Omental fat pad (tissue), 4 donors: ENCODE measurements around the gene SLC52A3. TPM values are rescaled to one million over a fixed set of nuclear protein-coding genes. Genes with fewer than 3 reads are reported as not detected.

Source experiments
- ATAC-seq: fragments of 150-250 bp; one replicate; pipeline ENCODE4 v1.9.1; 2016; ENCODE audit warnings: mild to moderate bottlenecking, moderate library complexity; ENCODE audit not compliant: low FRiP score
- DNase-seq: peaks from one replicate; pipeline ENCODE4 v3.0.0-alpha.2; 2019; ENCODE audit warnings: low spot score
- total RNA-seq, 4 donors: library from RNA; depleted of rRNA; stranded (reverse); fragments of >200 nt; gene quantifications; one replicate each; pipeline ENCODE4 v1.1.0, GENCODE V29; 2016
- TF ChIP-seq, protein P1 (sequence below), 3 donors: fragments of 450-650 bp; IDR thresholded peaks; one replicate each; pipeline ENCODE4 v1.5.1; 2016 to 2017; ENCODE audit warnings: antibody characterized with exemption in 3 of 3, mild to moderate bottlenecking in 3 of 3, moderate library complexity in 2 of 3

SLC52A3 gene
- total RNA-seq, 4 donors from 2014 or later = 0.84 to 3.3 (median 1.8) TPM

DNA sequence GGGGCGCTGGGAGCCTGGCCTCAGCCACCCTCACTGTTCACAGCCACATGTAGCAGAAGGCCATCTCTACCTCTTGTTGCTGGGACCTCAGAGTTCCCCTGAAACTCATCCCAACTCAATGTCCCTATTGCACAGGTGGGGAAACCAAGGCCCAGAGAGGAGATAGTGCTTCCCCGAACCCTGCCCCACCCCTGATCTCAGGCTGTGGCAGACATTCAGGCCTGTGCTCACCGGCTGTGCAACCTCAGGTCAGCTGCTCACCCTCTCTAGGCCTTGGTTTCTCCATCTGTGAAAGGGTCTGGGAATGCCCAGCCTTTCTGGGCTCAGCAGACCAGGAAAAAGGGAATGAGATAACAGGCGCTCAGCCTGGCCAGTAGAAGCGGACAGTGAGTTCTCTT lies 6.4 kb upstream of the SLC52A3 start:
- DNase-seq = no peak
- no peak for ATAC-seq
- TF ChIP-seq, protein P1, sequence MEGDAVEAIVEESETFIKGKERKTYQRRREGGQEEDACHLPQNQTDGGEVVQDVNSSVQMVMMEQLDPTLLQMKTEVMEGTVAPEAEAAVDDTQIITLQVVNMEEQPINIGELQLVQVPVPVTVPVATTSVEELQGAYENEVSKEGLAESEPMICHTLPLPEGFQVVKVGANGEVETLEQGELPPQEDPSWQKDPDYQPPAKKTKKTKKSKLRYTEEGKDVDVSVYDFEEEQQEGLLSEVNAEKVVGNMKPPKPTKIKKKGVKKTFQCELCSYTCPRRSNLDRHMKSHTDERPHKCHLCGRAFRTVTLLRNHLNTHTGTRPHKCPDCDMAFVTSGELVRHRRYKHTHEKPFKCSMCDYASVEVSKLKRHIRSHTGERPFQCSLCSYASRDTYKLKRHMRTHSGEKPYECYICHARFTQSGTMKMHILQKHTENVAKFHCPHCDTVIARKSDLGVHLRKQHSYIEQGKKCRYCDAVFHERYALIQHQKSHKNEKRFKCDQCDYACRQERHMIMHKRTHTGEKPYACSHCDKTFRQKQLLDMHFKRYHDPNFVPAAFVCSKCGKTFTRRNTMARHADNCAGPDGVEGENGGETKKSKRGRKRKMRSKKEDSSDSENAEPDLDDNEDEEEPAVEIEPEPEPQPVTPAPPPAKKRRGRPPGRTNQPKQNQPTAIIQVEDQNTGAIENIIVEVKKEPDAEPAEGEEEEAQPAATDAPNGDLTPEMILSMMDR (IDR thresholded peaks at IDR 0.05) = no peak

- TF ChIP-seq, protein P1 (IDR thresholded peaks at IDR 0.05) = no peak
These were observed 5.8 kb upstream of the SLC52A3 start for GRCh38 chr20:774016-774659.

DNA sequence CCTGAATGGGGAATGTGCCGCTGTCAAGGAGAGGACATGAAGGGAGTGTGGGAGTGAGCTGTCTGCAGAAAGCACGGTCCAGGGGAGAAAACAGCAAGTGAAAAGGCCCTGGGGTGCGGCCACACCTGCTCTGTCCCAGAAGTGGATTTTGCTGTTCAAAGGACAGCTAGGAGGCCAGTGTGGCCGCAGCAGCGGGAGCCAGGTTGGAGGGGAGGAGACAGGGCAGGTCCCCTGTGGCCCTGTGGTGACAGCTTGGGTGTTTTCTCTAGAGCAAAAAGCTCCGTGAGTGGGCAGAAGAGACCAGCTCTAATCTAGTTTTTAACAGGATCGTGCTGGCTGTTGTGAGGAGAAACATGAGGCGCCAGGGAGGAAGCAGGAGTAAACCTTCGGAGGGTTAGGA lies 4.5 kb upstream of the SLC52A3 start:
- TF ChIP-seq, protein P1 (IDR thresholded peaks at IDR 0.05) = no peak
- DNase-seq (no peak), ATAC-seq (no peak)

More at GRCh38 chr20:774016-774659, 5.8 kb upstream of the SLC52A3 start:
- ATAC-seq (no peak), DNase-seq (no peak)

DNA sequence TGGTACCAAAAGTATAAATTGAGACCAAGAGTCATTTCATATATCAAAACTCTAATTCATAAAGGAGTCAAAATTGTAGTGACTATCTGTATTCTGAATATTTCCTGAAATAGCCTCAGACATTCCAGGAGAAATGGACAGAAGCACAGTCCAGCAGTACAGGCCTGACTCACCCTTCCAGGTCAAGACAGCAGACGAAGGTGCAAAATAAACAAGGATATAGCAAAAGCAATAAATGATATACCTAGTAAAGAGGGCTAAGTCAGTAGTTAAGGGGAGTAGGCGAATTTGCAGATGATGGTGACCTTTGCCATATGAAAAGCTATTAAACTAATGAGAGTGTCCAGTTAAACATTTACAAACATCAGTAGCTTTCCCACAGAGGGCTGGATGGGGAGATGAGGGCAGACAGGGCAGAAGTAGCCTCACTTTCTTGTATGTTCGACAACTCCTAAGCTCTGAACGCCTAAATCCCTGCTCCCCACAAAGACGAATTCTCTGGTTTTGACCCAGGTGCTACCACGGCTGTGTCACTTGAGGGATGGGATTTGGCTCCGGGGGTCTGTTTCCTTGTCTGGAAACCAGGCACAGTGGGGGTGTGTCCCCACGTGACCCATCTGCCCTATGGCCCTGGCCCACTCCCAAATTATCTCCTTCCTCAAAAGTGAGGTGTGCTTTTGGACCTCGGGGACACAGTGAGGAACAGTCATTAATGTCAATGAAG lies 3.6 kb upstream of the SLC52A3 start:
- DNase-seq = no peak
- no peak for ATAC-seq
- TF ChIP-seq, protein P1 (IDR thresholded peaks at IDR 0.05) = no peak

DNA sequence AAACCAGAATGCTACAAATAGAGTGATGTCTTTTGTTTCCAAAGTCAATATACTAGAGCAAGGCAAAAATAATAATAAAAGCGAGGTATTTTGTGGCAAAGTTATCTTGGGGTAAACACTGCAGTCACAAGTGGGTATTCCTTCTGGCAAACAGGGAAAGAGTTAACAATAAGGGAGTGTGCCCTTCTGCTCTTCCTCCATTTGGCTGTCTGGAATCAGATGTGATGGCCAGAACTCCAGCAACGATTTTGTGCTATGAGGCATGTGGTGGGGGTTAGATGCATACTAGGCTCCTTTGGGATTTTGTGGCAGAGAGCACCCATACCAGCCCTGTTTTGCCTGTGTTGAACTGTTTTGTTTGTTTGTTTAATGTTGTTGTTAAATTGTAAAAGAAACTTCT lies 2.4 kb upstream of the SLC52A3 start:
- TF ChIP-seq, protein P1 (IDR thresholded peaks at IDR 0.05) = no peak
- ATAC-seq (no peak), DNase-seq (no peak)

DNA sequence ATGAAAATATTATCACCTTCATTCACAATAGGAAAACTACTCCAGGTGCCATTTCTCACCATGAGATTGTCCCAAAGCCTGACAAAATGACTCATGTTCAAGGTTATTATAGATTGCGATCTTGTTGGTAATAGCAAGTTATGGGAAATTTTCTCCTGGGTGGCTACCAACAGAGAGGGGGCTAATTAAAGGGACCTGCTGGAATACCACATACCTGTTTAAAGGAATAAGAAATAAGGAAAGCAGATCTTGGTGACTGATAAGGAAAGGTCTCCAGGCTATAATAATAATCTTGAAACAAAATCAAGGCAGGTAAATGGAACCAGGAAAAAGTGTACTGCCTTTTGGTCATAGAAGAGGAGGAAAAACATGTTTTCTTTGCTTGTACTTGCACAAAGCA lies 1.4 kb downstream of the SLC52A3 start:
- DNase-seq = no peak
- TF ChIP-seq, protein P1 (IDR thresholded peaks at IDR 0.05) = no peak
- no peak for ATAC-seq

DNA sequence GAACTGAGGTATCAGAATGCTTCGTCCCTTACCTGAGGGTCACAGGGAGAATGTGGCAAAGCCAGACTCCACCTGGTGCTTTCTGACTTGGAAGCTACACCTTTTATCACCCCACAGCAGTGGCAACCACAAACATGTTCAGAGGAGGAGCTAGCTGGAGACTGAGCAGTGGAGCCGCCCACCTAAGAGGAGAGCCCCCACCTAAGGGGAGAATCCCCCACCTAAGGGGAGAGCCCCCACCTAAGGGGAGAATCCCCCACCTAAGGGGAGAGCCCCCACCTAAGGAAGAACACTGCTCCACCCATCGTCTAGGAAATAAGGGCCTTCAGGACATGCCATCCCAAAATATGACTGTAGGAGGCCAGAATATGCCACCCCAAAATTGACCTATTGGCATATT lies 4.0 kb downstream of the SLC52A3 start:
- TF ChIP-seq, protein P1 (IDR thresholded peaks at IDR 0.05) = no peak
- no peak for ATAC-seq
- DNase-seq = no peak
